Measurements from ENCODE around the gene EMC6. TPM values are rescaled to one million over a fixed set of nuclear protein-coding genes. Genes with fewer than 3 reads are reported as not detected.
"Not testable (repeated sequence)": the region's sequence is repeated elsewhere in the genome, so short reads cannot be mapped to it uniquely, and the experiment has no call there.

Gene EMC6
- total RNA-seq, 4 donors from 2014 or later, result 3.0 to 24.4 (median 13.2) TPM

DNA sequence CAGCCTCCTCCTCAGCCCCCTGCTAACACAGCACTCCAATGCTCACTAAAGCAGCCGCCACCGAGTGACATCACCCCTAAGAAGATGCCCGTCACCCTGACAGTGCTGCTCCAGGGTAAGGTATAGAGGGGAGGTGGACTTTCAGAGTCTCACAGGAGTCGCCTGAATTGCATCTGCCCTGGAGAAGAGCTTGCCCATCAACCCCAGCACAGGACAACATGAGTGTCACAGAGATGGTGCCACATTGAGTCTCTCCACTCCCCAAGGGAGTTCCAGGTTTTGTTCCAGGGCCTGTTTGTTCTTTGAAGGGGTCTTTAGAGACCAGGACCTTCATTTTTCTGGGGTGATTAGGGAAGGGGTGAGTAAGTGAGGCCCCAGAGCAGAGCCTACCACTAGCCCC, 29.5 kb downstream of the EMC6 start:
- Histone ChIP-seq H3K36me3 (no peaks in the 10 kb centered on the region), H3K4me3 (no peak overlapping the region), H3K27me3 (peaks cover 53% of the 10 kb centered on the region), H3K9me3 (peaks cover 0 to 6% of the 10 kb centered on the region in 2 donors), H3K27ac (no peak overlapping the region), H3K4me1 (peaks cover 4 to 17% (median 14%) of the 10 kb centered on the region in 4 donors)
- TF ChIP-seq, protein P1, sequence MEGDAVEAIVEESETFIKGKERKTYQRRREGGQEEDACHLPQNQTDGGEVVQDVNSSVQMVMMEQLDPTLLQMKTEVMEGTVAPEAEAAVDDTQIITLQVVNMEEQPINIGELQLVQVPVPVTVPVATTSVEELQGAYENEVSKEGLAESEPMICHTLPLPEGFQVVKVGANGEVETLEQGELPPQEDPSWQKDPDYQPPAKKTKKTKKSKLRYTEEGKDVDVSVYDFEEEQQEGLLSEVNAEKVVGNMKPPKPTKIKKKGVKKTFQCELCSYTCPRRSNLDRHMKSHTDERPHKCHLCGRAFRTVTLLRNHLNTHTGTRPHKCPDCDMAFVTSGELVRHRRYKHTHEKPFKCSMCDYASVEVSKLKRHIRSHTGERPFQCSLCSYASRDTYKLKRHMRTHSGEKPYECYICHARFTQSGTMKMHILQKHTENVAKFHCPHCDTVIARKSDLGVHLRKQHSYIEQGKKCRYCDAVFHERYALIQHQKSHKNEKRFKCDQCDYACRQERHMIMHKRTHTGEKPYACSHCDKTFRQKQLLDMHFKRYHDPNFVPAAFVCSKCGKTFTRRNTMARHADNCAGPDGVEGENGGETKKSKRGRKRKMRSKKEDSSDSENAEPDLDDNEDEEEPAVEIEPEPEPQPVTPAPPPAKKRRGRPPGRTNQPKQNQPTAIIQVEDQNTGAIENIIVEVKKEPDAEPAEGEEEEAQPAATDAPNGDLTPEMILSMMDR (IDR thresholded peaks at IDR 0.05), result no peak
- no peak for TF ChIP-seq EP300 (IDR thresholded peaks at IDR 0.05; ENCODE audit: low read depth)
- no peak for TF ChIP-seq POLR2A (IDR thresholded peaks at IDR 0.05)
- no peak for TF ChIP-seq POLR2AphosphoS5 (IDR thresholded peaks at IDR 0.05)
- no peak for DNase-seq
- intact Hi-C loops (cut with DNase I; ENCODE audit: low total_unique reads), result no loop called here
- in situ Hi-C loops (cut with MboI; ENCODE audit: low pct_ligation_motif_present in 1 of 4, low pct_unique_long_range_greater_than_20kb in 1 of 4, low sequenced_read_pairs in 3 of 4), result no loop called here
- WGBS, 2 donors (ENCODE audit: low coverage in 1 of 2), result 97% methylated on average over 4 of the region's 4 CpGs; no CpG with 5 or more reads in 1 of the 2 donors

DNA sequence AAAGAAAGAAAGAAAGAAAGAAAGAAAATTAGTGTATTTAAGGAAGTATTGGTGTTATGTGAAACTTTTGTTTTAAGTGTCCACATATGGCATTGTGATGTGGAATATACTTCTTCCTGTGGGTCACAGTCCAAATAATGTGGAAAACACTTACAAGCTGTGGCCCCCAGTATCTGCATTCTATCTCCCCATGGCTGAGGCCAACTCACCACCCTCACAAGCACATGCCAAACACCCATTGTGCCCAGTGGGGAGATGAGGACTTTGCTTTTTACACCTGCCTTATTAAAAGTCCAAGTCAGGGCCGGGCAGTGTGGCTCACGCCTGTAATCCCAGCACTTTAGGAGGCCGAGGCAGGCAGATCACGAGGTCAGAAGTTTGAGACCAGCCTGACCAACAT, 31.3 kb downstream of the EMC6 start:
- no peak overlapping the region for H3K4me3 ChIP-seq
- H3K9me3 ChIP-seq, result peaks cover 0 to 6% of the 10 kb centered on the region in 2 donors
- DNase-seq, result no peak
- no peak overlapping the region for H3K27ac ChIP-seq
- intact Hi-C loops (cut with DNase I; ENCODE audit: low total_unique reads) (no loop called here), in situ Hi-C loops (cut with MboI; ENCODE audit: low pct_ligation_motif_present in 1 of 4, low pct_unique_long_range_greater_than_20kb in 1 of 4, low sequenced_read_pairs in 3 of 4) (no loop called here)
- WGBS, 2 donors (ENCODE audit: low coverage in 1 of 2), result 78% methylated on average over 4 of the region's 4 CpGs; no CpG with 5 or more reads in 1 of the 2 donors
- H3K27me3 ChIP-seq, result peaks cover 35% of the 10 kb centered on the region
- peaks cover 4 to 17% (median 14%) of the 10 kb centered on the region in 4 donors for H3K4me1 ChIP-seq
- no peaks in the 10 kb centered on the region for H3K36me3 ChIP-seq
- TF ChIP-seq EP300 (IDR thresholded peaks at IDR 0.05; ENCODE audit: low read depth) (no peak), POLR2A (IDR thresholded peaks at IDR 0.05) (no peak), POLR2AphosphoS5 (IDR thresholded peaks at IDR 0.05) (no peak)
- TF ChIP-seq, protein P1 (IDR thresholded peaks at IDR 0.05), result no peak

DNA sequence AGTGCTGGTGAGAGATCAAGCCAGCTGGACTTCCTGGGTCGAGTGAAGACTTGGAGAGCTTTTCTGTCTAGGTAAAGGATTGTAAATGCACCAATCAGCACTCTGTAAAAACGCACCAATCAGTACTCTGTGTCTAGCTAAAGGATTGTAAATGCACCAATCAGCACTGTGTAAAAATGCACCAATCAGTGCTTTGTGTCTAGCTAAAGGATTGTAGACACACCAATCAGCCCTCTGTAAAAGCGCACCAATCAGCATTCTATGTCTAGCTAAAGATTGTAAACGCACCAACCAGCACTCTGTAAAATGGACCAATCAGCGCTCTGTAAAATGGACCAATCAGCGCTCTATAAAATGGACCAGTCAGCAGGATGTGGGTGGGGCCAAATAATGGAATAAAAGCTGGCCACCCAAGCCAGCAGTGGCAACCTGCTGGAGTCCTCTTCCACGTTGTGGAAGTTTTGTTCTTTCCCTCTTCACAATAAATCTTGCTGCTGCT, 33.5 kb downstream of the EMC6 start:
- intact Hi-C loops (cut with DNase I; ENCODE audit: low total_unique reads); H3K4me3 ChIP-seq; H3K9me3 ChIP-seq; H3K27ac ChIP-seq; in situ Hi-C loops (cut with MboI; ENCODE audit: low pct_ligation_motif_present in 1 of 4, low pct_unique_long_range_greater_than_20kb in 1 of 4, low sequenced_read_pairs in 3 of 4); DNase-seq; H3K4me1 ChIP-seq; H3K36me3 ChIP-seq: not testable (repeated sequence)
- WGBS, 2 donors (ENCODE audit: low coverage in 1 of 2), result 80% methylated on average over 7 of the region's 7 CpGs; no CpG with 5 or more reads in 1 of the 2 donors
- H3K27me3 ChIP-seq, result peaks cover 14% of the 10 kb centered on the region

DNA sequence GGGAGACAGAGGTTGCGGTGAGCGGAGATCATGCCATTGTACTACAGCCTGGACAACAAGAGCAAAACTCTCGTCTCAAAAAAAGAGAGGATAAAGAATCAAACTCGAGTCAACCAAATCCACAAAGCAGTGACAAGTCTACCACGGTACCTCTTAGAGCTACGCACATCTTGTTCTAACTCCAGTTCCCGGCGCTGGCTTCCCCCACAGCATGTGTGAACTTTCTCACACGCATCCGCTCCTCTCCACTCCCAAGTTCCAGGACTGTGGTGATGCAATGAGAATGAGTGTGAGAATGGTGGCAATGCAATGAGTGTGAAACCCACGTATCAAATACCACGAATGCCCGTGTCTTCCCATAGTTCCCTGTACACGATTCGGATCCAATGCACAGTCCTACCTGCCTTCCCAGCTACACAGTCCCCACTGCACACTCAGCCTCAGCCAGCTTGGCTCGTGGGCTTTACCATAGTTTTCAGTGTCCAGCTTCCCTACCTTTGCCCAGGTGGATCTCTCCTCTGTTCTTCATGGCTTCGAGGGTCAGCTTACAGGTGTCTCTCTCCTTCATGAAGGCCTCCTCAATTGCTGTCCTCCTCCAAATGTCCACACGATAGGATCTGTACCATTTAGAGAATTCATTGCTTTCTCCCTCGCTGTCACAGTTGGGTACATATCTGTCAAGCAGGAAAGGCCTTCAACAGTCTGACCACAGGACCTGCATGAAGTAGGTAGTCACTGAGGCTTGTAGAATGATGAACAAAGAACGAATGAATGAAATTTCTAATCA, 36.5 kb downstream of the EMC6 start:
- TF ChIP-seq, protein P1 (IDR thresholded peaks at IDR 0.05), result no peak
- TF ChIP-seq POLR2A (IDR thresholded peaks at IDR 0.05) (no peak), POLR2AphosphoS5 (IDR thresholded peaks at IDR 0.05) (no peak), EP300 (IDR thresholded peaks at IDR 0.05; ENCODE audit: low read depth) (no peak)
- intact Hi-C loops (cut with DNase I; ENCODE audit: low total_unique reads), result no loop called here
- no peak for DNase-seq
- Histone ChIP-seq H3K4me1 (no peaks in the 10 kb centered on the region), H3K36me3 (no peaks in the 10 kb centered on the region), H3K9me3 (no peaks in the 10 kb centered on the region), H3K27ac (no peak overlapping the region), H3K4me3 (no peak overlapping the region), H3K27me3 (no peaks in the 10 kb centered on the region)
- 77 to 83% methylated on average over 4 to 20 of the region's 20 CpGs for WGBS, 2 donors (ENCODE audit: low coverage in 1 of 2)
- in situ Hi-C loops (cut with MboI; ENCODE audit: low pct_ligation_motif_present in 1 of 4, low pct_unique_long_range_greater_than_20kb in 1 of 4, low sequenced_read_pairs in 3 of 4), result no loop called here

DNA sequence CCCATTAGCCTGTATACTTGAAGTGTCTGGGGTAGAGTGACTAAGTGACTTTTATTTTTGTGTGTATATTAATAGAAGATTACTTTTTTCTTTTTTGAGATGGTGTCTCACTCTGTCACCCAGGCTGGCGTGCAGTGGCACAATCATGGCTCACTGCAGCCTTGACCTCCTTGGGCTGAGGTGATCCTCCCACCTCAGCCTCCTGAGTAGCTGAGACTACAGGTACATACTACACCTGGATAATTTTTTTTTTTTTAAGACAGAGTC, 37.0 kb downstream of the EMC6 start:
- in situ Hi-C loops (cut with MboI; ENCODE audit: low pct_ligation_motif_present in 1 of 4, low pct_unique_long_range_greater_than_20kb in 1 of 4, low sequenced_read_pairs in 3 of 4); intact Hi-C loops (cut with DNase I; ENCODE audit: low total_unique reads); H3K27me3 ChIP-seq; DNase-seq; H3K9me3 ChIP-seq; H3K4me1 ChIP-seq; H3K27ac ChIP-seq; H3K36me3 ChIP-seq; H3K4me3 ChIP-seq: not testable (repeated sequence)
- WGBS, 2 donors (ENCODE audit: low coverage in 1 of 2), result 100% methylated on average over 1 of the region's 1 CpG; no CpG with 5 or more reads in 1 of the 2 donors
